Liver (tissue), 2 donors: ENCODE measurements around the gene PPP6R3.

ENCODE experiments used
- FOXA1 ChIP-seq: IDR thresholded peaks from 2 replicates; pipeline ENCODE4 v1.6.1; 2016; ENCODE audit warnings: antibody characterized with exemption
- JUND ChIP-seq, 2 donors: IDR thresholded peaks; 2 replicates each; pipeline ENCODE4 v1.6.1; 2016; ENCODE audit warnings: antibody characterized with exemption in 2 of 2
- RXRA ChIP-seq, 2 donors: IDR thresholded peaks; 2 replicates each; pipeline ENCODE4 v1.6.1; 2017 to 2018; ENCODE audit warnings: antibody characterized with exemption in 2 of 2, mild to moderate bottlenecking in 1 of 2
- TF ChIP-seq, protein P1 (sequence below): IDR thresholded peaks from 2 replicates; pipeline ENCODE4 v1.6.1; 2016; ENCODE audit warnings: antibody characterized with exemption, mild to moderate bottlenecking
- TF ChIP-seq, protein P2 (sequence below): IDR thresholded peaks from 2 replicates; pipeline ENCODE4 v1.6.1; 2016; ENCODE audit warnings: antibody characterized with exemption
- donor health status: healthy.

DNA sequence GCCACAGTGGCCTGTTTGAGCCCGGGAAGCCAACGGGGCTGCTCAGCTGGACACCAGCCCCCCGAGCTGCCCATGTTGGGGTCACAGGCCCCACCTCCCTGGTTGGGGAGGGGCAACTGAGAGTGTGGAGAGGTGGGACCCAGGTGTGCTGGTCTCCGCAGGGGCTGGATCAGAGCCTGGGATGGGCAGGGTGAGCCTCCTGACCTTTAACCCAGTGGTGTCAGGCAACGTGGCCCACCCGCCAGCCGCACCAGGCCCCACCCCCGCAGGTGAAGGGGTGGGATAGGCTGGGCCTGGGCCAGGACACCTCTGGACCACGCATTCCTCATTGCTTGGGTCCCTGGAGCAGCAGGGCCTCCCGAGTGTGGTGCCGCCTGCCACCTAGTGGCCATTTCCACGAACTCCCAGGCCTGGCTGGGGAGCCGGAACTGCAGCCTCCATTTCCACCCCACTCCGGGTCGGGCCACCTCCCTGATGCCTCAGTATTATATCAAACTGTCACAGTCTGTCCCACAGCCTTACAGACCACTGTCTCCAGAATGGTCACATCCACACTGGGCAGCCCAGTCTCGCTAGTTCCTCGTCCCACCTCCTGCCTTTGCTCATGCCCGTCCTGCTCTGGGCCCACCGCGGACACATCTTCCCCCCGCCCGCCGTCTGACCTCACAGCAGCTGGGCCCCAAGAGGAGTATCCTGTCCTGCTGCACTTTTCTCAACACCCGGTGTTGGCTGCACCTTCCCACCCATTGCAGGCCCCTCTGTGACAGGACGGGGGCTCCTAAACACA lies 13.3 kb upstream of the PPP6R3 start:
- no peak for TF ChIP-seq JUND (IDR thresholded peaks at IDR 0.05)
- TF ChIP-seq, protein P1, sequence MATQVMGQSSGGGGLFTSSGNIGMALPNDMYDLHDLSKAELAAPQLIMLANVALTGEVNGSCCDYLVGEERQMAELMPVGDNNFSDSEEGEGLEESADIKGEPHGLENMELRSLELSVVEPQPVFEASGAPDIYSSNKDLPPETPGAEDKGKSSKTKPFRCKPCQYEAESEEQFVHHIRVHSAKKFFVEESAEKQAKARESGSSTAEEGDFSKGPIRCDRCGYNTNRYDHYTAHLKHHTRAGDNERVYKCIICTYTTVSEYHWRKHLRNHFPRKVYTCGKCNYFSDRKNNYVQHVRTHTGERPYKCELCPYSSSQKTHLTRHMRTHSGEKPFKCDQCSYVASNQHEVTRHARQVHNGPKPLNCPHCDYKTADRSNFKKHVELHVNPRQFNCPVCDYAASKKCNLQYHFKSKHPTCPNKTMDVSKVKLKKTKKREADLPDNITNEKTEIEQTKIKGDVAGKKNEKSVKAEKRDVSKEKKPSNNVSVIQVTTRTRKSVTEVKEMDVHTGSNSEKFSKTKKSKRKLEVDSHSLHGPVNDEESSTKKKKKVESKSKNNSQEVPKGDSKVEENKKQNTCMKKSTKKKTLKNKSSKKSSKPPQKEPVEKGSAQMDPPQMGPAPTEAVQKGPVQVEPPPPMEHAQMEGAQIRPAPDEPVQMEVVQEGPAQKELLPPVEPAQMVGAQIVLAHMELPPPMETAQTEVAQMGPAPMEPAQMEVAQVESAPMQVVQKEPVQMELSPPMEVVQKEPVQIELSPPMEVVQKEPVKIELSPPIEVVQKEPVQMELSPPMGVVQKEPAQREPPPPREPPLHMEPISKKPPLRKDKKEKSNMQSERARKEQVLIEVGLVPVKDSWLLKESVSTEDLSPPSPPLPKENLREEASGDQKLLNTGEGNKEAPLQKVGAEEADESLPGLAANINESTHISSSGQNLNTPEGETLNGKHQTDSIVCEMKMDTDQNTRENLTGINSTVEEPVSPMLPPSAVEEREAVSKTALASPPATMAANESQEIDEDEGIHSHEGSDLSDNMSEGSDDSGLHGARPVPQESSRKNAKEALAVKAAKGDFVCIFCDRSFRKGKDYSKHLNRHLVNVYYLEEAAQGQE = no peak
- TF ChIP-seq, protein P2, sequence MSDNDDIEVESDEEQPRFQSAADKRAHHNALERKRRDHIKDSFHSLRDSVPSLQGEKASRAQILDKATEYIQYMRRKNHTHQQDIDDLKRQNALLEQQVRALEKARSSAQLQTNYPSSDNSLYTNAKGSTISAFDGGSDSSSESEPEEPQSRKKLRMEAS = no peak
- no peak for TF ChIP-seq FOXA1
- no peak for TF ChIP-seq RXRA (IDR thresholded peaks at IDR 0.05)
